GM12892 (cell line): ENCODE results near the gene PON1.

Experiments used
- POLR2A ChIP-seq: IDR thresholded peaks from 2 replicates; pipeline ENCODE4 v1.6.1; 2011; ENCODE audit warnings: low read depth, low read length, control low read depth
- POLR2AphosphoS5 ChIP-seq: IDR thresholded peaks from 2 replicates; pipeline ENCODE4 v1.6.1; 2011; ENCODE audit warnings: low read depth, low read length, control low read depth

GRCh38 chr7:95320651-95321050 lies 3.7 kb downstream of the PON1 start:
- TF ChIP-seq POLR2A (no peak), POLR2AphosphoS5 (no peak)
